ENCODE data around the gene ZBTB7A.

Gene ZBTB7A

DNA sequence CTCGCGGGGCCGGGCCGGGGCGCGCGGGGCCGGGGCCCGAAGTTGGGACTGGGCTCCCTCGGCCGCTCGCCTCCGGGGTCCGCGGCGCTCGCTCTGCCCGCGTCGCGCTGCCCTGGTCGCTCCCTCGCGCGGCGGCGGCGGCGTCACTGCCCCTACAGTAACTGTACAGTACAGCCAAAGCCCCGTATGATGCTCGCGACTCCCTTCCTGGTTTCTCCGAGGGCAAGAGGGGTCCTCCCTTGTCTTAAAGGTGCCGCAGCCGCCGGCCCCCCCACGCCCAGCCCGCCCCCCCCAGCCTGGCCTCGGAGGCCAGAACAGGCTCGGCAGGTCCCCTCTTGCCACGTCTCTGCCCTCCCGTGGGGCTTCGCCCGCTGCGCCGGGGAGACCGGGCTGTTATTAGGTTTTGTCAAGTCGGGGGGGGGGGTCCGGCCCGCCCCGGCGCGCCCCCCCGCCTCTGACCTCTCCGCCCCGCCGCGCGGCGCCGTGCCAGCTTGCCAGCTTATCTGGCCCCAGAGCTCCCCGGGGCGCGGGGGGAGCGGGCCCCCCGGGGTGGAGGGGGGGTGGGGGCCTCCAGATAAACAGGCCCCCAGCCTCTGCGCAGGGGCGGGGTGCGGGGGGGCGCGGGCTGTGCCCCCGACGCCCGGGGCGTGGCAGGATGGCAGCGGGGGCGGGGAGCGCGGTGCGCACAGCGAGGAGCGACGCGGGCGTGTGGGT, at the start of gene ZBTB7A:
TSS of gene ZBTB7A (minus strand) at position 218 of the 714 bp plus-strand sequence. CDS start 11,667 bp downstream, outside the sequence.
- DNase-seq = peak in 11 of 14 donors; percentile 48 to 87 (median 60)

DNA sequence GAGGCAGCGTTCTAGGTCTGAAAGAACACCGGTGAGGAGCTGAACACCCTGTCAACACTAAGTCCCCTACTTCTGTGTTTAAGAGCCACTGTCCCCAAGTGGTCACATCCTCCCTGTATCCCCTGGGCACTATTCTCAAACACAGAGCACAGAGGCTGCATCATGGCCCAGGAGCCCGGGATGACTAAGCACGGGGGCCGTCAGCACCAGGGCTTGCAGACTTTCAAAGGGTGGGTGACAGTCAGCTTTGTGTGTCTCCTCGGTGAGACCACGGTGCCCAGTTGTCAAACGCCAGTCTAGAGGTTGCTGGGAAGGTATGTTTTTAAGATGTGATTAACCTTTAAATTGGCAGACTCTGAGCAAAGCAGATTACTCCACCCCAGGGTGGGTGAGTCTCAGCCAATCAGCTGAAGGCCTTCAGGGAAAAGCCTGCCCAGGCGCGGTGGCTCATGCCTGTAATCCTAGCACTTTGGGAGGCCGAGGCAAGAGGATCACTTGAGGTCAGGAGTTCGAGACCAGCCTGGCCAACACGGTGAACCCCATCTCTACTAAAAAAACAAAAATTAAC, 49.2 kb upstream of the ZBTB7A start:
- DNase-seq = peak in 1 of 14 donors; percentile 28

DNA sequence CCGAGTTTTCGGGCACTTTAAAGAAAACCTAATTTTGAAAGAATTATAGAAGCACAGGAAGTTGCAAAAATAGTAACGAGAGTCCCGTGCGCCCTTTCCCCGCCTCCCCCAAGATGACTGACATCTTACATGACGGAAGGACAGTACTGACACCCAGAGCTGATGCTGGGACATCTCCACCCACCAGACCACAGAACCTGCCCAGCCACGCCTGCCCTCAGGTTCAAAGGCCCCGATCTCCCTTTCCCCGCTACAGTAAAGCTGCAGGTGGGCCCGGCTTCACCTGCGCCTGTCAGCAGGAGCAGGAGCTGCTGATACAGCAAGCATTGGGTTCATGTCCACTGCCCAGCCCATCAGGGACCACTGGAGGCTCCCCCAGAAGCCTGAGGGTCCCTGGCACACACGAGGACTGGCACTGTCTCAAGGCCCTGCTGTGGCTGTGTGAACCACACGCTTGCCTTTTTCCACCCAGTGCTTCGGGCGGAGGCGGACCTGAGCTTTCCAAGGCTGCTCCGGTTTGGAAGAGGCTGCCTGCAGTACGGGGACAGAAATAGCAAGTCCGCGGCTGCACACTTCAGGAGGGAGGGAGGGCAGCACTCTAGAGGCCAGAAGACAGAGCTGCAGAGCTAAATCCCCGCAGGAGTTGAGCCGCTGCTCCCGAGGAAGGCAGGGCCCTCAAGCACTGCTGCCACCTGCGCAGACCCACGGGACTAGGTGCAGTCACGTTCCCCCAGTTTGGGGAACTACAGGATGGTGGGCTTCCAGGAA, 48.5 kb upstream of the ZBTB7A start:
- peak in 1 of 14 donors; percentile 82 for DNase-seq

DNA sequence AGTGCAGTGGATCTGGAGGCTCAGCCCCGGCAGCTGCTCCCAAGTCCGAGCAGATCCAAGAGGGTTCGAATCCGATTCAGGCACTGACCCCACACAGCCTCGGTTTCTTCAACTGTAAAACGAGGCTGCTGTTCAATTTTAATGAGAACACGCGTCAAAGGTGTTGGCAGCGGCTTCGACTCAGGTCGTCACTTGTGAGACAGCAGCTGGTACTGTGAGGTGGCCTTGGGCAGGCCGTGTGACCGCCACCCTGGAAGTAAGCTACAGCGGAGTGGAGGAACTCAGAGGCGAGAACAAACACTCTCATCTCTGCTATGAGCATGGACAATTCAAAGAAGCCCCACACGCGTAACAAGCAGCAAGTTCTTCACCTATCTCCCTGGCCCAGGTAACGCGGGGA, 47.5 kb upstream of the ZBTB7A start:
- DNase-seq = no peak

DNA sequence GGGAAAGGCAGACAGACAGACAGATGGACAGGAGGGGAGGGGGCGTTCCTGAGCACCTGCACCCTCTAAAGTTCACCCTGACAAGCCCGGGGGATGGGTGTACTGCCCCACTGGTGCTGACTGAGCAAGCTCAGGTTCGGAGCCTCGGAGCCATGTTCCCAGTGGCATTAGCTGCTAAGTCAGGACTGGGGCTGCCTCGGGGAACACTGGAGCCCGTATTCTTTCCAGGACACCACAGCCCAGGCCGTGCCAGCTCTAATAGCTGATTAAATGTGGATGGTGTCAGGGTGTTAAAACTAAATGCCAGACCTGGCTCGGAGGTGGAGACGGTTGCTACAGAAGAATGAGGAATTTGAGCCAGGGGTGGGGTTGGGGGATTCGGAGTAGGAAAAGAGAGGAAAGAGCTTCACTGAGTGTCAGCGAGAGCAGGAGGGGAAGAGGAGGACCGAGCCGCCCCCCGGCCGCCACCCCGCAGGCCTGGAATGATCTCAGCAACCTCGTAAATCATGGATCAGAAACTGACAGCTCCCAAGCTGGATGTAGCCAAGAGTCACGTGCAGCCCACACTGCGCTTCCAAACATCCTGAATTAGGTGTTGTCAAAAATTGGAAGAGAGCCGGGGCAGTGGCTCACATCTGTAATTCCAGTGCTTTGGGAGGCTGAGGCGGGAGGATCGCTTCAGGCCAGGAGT, 46.8 kb upstream of the ZBTB7A start:
- DNase-seq = no peak

DNA sequence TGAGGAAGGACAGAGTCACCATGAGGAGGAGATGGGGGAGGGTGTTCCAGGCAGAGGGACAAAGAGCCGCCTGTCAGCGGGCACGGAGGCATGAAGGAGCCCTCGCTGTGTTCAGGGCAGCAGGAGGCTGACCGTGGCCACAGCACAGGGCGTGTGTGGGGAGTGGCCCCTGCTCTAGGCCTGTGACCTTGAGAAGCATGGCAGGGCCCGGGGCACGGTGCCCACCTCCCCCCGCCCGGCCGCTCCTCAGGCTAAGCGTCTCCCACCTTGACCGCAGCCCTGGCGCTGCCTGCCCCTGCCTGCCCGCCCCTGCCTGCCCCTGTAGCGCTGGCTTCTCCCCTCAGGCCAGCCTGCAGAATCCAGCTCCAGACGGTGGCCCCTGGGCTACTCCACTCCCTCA, 45.7 kb upstream of the ZBTB7A start:
- peak in 1 of 14 donors; percentile 26 for DNase-seq

DNA sequence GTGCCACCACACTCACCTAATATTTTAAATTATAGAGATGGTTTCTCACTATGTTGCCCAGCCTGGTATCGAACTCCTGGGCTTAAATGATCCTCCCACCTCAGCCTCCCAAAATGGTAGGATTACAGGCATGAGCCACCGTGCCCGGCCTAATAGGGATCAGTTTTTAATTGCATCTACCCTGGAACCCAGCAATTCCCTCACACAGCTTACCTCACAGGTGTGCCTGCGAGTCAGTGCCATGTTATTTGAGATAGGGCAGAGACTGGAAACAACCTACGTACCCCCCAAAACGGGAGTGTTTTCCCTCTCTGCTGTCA, 42.9 kb upstream of the ZBTB7A start:
- DNase-seq = no peak

DNA sequence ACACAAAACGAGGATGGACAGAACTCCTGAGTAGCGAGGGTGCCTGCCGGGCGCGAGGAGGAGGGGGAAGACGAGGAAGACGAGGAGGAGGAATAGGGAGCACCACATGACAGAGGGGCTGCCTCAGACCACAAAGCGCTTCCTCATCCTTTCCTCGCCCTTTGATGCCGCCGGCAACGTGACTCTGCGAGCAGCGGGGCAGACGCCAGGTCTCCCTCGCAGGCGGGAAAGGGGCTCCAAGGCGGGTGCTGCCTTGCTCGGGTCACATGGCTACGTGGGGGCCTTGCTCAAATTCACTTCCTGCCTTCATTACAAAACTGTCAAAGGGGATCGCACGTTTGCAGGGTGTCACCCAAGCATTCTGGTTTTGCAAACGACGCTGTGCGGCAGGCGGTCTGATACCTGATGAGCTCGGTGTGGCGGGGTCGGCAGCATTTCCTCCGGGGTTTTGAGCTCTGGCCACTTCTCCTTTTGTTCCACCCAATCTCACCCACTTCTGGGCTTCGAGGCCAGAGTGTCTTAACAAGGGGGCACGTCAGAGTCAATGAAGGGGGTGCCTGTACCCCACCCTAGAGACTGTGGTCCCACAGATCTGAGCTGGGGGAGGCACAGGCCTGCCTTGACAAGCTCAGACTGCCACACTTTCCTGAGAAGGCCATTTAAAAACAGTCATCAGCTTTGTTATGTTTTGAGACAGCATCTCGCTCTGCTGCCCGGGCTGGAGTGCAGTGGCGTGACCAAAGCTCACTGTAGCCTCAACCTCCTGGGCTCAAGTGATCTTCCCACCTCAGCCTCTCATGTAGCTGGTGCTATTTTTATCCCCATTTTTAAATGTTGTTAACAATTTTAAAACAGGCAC, 42.3 kb upstream of the ZBTB7A start:
- no peak for DNase-seq

DNA sequence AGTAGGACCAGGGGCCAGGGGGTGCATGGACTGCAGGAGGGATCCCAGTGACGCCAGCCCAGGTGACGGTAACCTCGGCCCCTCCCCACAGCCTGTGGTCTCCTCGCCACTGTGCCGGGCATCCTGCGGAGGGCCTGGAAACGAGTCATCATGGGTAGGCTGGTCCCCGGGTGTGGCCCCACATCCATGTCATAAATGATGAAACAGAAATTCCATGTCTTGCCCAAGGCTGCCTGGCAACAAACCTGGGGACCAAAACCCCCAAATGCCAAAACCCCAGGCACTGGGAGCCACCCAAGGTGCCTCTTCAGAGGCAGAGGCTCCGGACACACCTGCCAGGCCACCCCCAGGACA, 36.4 kb upstream of the ZBTB7A start:
- DNase-seq = no peak

DNA sequence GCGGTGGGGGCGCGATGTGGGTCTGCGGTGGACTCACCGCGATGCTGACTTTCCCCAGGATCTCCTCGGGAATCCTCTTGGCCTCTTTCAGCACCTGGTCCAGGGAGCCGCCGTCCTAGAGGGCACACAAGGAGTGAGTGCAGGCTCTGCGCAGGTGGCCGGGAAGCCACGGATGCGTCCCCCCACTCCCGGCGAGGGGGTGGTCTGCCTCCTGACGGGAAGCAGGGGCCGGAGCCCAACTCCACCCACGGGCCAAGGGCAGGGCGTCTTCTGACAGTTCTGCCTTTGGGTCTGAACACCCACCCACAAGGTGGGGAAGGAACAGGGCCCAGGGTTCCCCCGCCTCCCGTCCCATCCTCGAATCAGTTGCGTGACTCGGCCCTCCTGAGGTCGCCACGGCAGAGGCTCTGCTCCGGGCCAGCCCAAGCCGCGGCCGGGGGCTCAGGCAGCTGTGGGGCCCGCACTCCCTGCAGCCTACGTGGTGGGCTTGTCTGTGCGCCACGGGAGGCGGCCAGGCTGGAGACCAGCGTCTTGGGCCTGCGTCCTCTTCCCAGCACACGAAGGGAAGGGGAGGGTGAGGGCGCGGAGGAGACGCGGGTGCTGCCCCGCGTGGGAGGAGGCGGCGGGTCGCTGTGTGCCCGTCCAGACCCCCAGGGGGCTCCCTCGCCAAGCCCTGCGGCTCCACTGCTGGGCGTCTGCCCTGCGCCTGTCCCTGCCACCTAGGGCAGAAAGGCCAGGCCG, 35.8 kb upstream of the ZBTB7A start:
- DNase-seq = no peak

DNA sequence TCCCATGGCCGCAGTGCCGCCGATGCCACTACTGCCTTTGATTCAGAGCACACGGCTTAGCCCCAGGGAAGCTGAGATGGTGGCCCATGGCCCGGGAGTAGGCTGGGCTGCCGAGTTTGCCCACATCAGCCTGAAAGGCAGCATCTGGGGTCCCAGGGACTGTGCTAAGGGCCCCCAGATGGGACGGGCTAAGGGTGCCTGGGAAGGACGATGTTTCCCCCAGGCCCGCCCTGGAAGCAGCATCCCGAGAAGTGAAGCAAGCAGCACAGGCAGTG, 34.7 kb upstream of the ZBTB7A start:
- DNase-seq = no peak

DNA sequence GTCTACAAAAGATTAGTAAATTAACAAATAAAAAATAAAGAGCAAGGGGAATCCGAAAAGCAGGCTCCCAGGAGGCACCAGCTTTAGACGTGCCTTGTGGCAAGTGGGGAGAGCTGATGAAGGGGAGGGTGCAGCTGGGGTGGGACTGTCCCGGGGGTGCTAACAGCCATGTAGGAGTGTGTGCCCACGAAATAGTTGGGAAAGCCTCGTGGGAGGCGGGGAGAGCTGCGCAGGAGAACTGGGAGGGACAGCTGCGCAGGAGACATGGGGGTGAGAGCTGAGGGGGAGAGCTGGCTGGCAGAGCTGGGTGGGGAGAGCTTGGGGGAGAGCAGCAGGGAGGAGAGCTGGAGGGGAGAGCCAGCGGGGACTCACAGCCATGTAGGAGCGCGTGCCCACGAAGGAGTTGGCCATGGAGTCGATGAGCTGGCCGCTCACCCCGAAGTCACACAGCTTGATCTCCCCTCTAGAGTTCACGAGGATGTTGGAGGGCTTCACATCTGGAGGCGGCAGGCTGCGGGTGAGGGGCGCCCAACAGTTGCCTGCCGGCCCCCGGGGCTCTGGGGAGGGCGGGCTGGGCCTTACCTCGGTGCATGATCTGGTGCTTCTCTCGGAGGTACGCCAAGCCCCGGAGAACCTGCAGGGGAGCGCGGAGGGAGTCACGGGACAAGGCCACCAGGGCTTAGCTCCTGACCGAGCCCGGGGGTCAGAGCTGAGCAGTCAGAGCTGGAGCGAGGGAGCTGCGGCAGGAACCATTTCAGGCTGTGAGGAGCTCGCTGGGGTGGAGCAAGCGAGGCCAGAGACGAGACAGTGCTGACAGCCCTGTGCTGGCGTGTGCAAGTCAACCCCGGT, 34.2 kb upstream of the ZBTB7A start:
- DNase-seq = no peak

DNA sequence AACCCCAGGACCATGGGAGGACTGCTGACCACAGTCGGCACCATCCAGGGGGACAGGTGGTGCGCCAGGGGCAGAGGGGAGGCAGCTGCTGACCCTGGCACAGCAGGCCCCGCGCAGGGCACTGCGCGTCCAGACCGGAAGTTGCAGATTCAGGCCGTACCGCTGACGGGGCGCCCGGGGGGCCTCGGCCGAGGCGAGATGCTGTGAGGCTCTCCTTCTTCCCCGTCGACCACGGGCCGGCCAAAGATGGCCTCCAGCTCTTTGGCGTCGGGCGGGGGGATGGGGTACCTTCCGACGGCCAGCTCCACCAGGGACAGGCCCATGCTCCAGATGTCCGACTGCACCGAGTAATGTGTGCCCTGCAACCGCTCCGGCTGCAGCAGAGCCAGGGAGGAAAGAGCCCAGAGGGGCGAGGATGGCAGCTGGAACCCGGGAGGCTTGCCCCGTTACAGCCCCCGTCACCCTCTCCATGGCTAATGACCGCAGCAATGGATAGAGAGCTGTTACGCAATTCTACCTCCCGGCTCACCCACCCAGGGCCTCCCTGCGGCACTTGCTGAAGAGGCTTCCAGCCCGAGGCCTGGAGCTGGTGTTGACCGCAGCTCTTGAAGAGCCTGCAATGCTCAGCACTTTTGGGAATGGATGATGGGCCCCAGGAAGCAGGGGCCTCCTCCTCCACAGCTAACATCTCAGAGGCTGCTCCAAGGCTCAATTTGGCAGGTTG, 32.5 kb upstream of the ZBTB7A start:
- DNase-seq = no peak

DNA sequence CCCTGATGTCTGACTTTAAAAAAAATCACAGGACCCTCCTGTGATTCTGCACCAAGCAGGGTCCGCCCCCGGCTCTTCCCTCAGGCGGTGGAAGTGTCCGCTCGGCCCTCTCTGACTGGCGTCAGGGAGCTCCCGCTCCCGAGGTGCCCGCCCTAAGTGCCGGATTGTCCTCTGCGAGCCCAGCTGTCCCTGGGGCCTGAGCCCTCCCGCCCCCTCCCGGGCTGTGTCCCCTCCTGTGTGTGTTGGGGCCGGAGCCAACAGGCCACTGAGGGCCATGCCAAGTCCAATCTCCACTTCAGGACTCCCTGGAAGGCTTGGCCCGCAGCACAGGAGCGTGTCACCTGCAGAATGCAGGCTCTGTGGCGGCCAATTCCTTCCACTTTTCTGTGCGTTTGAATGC, 31.8 kb upstream of the ZBTB7A start:
- DNase-seq = peak in 8 of 14 donors; percentile 5 to 63 (median 30)

DNA sequence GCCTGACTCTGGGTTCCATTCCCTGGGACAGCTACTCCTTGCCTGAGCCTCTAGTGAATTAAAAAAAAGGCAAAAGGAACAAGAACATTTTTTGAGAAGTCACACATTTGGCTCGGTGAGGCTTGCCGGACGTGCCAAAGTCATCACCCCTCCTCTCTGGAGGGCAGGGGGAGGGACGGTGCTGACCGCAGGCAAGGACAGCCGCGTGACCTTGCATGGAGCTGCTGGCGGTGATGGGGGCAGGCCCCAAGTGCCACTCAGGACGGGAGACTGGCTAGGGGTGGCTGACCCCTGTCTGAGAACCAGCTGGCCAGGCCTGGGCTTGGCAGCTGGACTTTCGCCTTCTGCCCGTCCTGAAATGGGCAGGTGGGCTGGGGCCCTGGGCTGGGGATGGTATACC, 30.8 kb upstream of the ZBTB7A start:
- peak in 5 of 14 donors; percentile 16 to 41 (median 22) for DNase-seq

DNA sequence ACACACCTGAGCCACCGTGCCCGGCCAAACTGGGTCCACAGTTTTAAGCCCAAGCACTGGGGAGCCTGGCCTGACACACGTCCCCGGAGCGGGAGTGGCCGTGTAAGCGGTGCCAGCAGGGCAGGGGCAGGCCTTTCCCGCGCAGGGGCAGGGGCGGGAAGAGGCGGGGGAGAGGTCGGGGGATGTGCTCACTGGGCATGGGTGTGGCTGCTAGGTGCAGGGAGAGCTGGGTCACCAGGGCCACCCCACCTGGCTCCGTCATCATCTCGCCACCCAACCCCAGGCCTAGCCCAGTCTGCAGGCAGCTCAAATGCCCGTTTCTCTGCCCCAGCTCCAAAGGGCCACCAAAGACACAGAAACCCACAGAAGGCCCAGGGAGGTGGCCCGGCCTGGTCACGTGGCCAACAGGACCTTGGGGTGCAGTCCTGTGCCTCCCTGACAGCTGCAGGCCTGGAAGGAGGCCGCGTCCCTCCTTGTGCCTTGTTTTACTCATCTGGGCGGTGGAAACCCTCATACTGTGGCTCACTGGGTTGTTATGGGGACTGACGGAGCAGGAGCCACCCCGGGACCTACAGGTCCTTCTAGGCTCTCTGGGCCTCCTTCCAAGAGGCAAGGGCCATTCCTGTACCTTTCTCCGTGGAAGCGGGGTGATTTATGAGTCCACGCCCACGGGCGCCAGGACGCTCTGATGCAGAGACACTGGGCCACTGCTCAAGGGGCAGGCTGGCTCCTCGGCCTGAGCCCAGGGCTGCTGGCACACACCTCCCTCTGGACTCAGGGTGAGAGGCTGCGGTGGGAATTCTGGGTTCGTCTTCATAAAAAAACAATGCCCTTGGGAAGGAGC, 29.6 kb upstream of the ZBTB7A start:
- no peak for DNase-seq

DNA sequence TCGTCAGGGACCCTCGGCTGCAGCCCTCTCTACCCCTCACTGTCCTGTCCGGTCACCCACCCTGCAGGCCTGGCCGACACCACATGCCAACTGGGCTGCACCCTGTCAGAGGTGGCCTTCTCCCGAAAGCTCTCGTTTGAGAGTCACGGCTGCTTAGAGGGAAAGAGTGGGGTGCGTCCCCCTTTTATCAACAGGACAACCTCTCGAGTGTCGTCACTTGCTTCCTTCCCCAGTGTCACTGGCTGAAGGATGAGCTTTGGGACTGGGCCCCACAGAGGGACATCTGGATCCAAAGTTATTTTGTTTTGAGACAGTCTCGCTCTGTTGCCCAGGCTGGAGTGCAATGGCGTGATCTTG, 28.8 kb upstream of the ZBTB7A start:
- DNase-seq = no peak

DNA sequence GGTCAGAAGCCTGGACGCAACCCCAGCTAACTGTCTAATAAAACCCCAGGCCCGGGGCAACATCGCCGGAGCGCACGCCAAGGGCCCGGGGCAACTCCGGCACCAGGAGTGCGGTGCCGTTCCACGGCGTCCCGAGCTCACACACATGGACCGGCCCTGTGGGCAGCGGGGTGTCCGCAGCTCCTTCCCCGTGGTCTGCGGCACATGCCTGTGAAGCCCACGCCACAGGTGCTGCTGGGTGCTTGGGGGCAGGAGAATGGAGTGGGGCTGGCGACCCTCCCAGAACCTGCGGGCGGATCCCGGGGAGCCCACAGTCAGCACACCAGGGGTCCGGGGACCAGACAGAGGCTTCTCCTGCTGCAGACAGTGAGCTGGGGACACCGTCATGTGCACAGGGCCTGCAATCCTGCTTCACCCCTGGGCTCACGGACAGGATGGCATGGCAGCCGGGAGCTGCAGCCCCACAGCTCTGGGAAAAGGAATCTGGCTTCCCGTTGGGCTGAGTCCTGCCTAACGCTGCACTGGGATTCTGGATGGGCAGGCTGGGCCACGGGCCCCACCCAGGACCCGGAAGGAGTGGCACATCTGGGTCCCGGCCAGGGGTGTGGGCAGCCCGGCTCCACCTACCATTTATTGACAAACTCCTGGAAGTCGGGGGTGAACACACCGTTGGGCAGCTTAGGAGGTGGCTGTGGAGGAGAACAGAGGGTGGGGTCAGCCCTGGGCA, 28.2 kb upstream of the ZBTB7A start:
- no peak for DNase-seq

DNA sequence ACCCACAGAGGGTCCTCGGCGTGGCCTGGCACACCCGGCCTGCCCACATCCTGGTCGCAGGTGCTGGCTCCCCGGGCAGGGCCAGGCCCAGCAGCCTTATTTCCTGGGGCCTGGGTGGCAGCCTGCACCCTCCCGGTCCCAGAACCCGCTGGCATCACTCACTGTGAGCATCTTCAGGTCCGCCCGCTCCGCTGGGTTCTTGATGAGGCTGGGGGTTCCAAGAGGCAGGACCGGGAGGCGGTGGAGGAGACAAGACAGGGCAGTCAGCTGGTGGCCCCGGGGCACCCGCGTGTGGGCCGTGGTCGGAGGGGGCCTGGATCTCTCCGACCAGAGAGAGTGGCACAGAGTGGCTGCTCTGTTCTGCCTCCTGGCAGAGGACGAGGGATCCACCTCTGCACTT, 27.6 kb upstream of the ZBTB7A start:
- DNase-seq = no peak
